Measurements from ENCODE around the gene OAF. TPM values are rescaled to one million over a fixed set of nuclear protein-coding genes. Genes with fewer than 3 reads are reported as not detected.

Gene OAF
- total RNA-seq, 1 donor from 2014 or later = 52.4 TPM

- no peak for DNase-seq (ENCODE audit: extremely low read depth, low read depth, low spot score)
Observed at GRCh38 chr11:120199613-120200012, 11.2 kb upstream of the OAF start.

GRCh38 chr11:120200677-120201076 is 10.2 kb upstream of the OAF start:
- DNase-seq (ENCODE audit: extremely low read depth, low read depth, low spot score) = no peak

GRCh38 chr11:120201653-120202052 is 9.2 kb upstream of the OAF start:
- no peak for DNase-seq (ENCODE audit: extremely low read depth, low read depth, low spot score)

GRCh38 chr11:120203626-120204025 is 7.2 kb upstream of the OAF start:
- DNase-seq (ENCODE audit: extremely low read depth, low read depth, low spot score) = no peak

GRCh38 chr11:120205596-120206161 is 5.2 kb upstream of the OAF start:
- DNase-seq (ENCODE audit: extremely low read depth, low read depth, low spot score) = no peak

GRCh38 chr11:120207512-120207911 is 3.3 kb upstream of the OAF start:
- no peak for DNase-seq (ENCODE audit: extremely low read depth, low read depth, low spot score)

- no peak for DNase-seq (ENCODE audit: extremely low read depth, low read depth, low spot score)
Observed at GRCh38 chr11:120208001-120208441, 2.8 kb upstream of the OAF start.

- no peak for DNase-seq (ENCODE audit: extremely low read depth, low read depth, low spot score)
Observed at GRCh38 chr11:120208777-120209176, 2.1 kb upstream of the OAF start.

- DNase-seq (ENCODE audit: extremely low read depth, low read depth, low spot score) = no peak
Observed at GRCh38 chr11:120209746-120210625, 846 bp upstream of the OAF start.

GRCh38 chr11:120211522-120212258 is 858 bp downstream of the OAF start:
- DNase-seq (ENCODE audit: extremely low read depth, low read depth, low spot score) = no peak

- DNase-seq (ENCODE audit: extremely low read depth, low read depth, low spot score) = no peak
Observed at GRCh38 chr11:120212259-120212878, 1.5 kb downstream of the OAF start.

GRCh38 chr11:120212926-120213325 is 2.1 kb downstream of the OAF start:
- no peak for DNase-seq (ENCODE audit: extremely low read depth, low read depth, low spot score)

GRCh38 chr11:120214581-120214980 is 3.7 kb downstream of the OAF start:
- DNase-seq (ENCODE audit: extremely low read depth, low read depth, low spot score) = no peak

- DNase-seq (ENCODE audit: extremely low read depth, low read depth, low spot score) = no peak
Observed at GRCh38 chr11:120215634-120216033, 4.8 kb downstream of the OAF start.

- DNase-seq (ENCODE audit: extremely low read depth, low read depth, low spot score) = no peak
Observed at GRCh38 chr11:120216426-120217102, 5.7 kb downstream of the OAF start.

- no peak for DNase-seq (ENCODE audit: extremely low read depth, low read depth, low spot score)
Observed at GRCh38 chr11:120217526-120217925, 6.7 kb downstream of the OAF start.

- no peak for DNase-seq (ENCODE audit: extremely low read depth, low read depth, low spot score)
Observed at GRCh38 chr11:120217941-120218694, 7.3 kb downstream of the OAF start.

GRCh38 chr11:120218695-120219033 is 7.8 kb downstream of the OAF start:
- DNase-seq (ENCODE audit: extremely low read depth, low read depth, low spot score) = no peak

GRCh38 chr11:120219232-120219937 is 8.6 kb downstream of the OAF start:
- DNase-seq (ENCODE audit: extremely low read depth, low read depth, low spot score) = no peak

Data from glomerular endothelial cell (primary cell).